Measurements from ENCODE around the gene UGT1A6. TPM values are rescaled to one million over a fixed set of nuclear protein-coding genes. Genes with fewer than 3 reads are reported as not detected.

Gene UGT1A6
- total and polyA plus RNA-seq, 2 of the 4 experiments (the other 2 are of a cell fraction): not detected

- no peak overlapping the region for H3K27ac ChIP-seq (ENCODE audit: insufficient read depth, low read length)
- no peak overlapping the region for H2BK120ac ChIP-seq (ENCODE audit: low read depth, low read length)
- H3K14ac ChIP-seq (replicated peaks; ENCODE audit: low read depth, low read length): no peak overlapping the region
- H2AK9ac ChIP-seq (replicated peaks; ENCODE audit: low read depth, low read length, poor library complexity): no peak overlapping the region
- no peaks in the 10 kb centered on the region for H3K4me1 ChIP-seq (ENCODE audit: control insufficient read depth, insufficient read depth, low read length)
- in situ Hi-C loops (cut with MboI; ENCODE audit: low sequenced_read_pairs): no loop called here
- H4K20me1 ChIP-seq (ENCODE audit: insufficient read depth, low read length): no peaks in the 10 kb centered on the region
- H2AK5ac ChIP-seq (ENCODE audit: low read depth, low read length): no peak overlapping the region
- ChIA-PET POLR2A (ENCODE audit: unreplicated experiment) (no interaction called here), CTCF (no interaction called here)
- no peak overlapping the region for H3K4ac ChIP-seq (ENCODE audit: low read depth, low read length)
- no peaks in the 10 kb centered on the region; the same call in 1 of the 2 replicates for H3K27me3 ChIP-seq (ENCODE audit: control insufficient read depth, insufficient read depth, low read length)
- H3K9me3 ChIP-seq (ENCODE audit: control insufficient read depth, insufficient read depth, low read length): no peaks in the 10 kb centered on the region
- no peak overlapping the region for H2AFZ ChIP-seq (replicated peaks; ENCODE audit: low read length, poor library complexity)
- H3K36me3 ChIP-seq (ENCODE audit: control insufficient read depth, insufficient read depth, low read length): no peaks in the 10 kb centered on the region
- no peak overlapping the region for H3K4me3 ChIP-seq (ENCODE audit: insufficient read depth, low read depth, low read length)
- H2BK15ac ChIP-seq (ENCODE audit: low read depth, low read length): no peak overlapping the region
- H3K56ac ChIP-seq (ENCODE audit: extremely low read depth, insufficient read depth, low read length): no peak overlapping the region
- H4K8ac ChIP-seq (ENCODE audit: low read depth in 2 of 2, low read length in 2 of 2): no peak overlapping the region
- no peak overlapping the region for H3K18ac ChIP-seq (ENCODE audit: low read depth, low read length)
- intact Hi-C loops (cut with micrococcal nuclease): no loop called here
- H2BK5ac ChIP-seq (ENCODE audit: low read depth, low read length, poor library complexity, severe bottlenecking): no peak overlapping the region
- 85% methylated on average over 16 of the region's 46 CpGs; no CpG with 5 or more reads in 1 of the 2 experiments for WGBS, 2 experiments (ENCODE audit: extremely low coverage in 2 of 2, insufficient read length in 1 of 2)
- no peak overlapping the region for H3K4me2 ChIP-seq (ENCODE audit: low read depth, low read length)
- no peak overlapping the region for H2BK20ac ChIP-seq (ENCODE audit: low read depth, low read length)
- no TSS peak for BruUV-seq (replicated peaks)
- no peaks in the 10 kb centered on the region for H3K9me1 ChIP-seq (ENCODE audit: insufficient read depth, low read length)
- dilution Hi-C loops (cut with HindIII; ENCODE audit: low sequenced_read_pairs, unreplicated experiment): no loop called here
- ATAC-seq (ENCODE audit: low read depth): no peak
- H3K79me1 ChIP-seq (ENCODE audit: low read depth in 1 of 2, low read length in 2 of 2): no peaks in the 10 kb centered on the region
- H3K9ac ChIP-seq (ENCODE audit: low read depth, low read length): no peak overlapping the region
- no peak for DNase-seq
- H3K23ac ChIP-seq (ENCODE audit: low read depth, low read length): no peak overlapping the region
- no peak overlapping the region for H4K5ac ChIP-seq (ENCODE audit: low read depth, low read length)
- TF ChIP-seq MAZ (IDR thresholded peaks at IDR 0.05; ENCODE audit: borderline replicate concordance, low read depth, low read length) (no peak), RFX5 (IDR thresholded peaks at IDR 0.05; ENCODE audit: low read depth, low read length) (no peak)
- no peak overlapping the region for H4K91ac ChIP-seq (ENCODE audit: insufficient read depth, low read depth, low read length)
Measured at GRCh38 chr2:233743464-233744259, 51.0 kb downstream of the UGT1A6 start.

Data from IMR-90 (cell line).